Stimulated activated CD4-positive, alpha-beta T cell treated with anti-CD3 and anti-CD28 coated beads, Interleukin-4, amount 100 ng/mL, for 24 hours (primary cell): ENCODE results near the gene FAM120A.

Experiments used
- DNase-seq: peaks from one replicate; pipeline ENCODE4 v3.0.0-alpha.2; 2020

Gene FAM120A

DNA sequence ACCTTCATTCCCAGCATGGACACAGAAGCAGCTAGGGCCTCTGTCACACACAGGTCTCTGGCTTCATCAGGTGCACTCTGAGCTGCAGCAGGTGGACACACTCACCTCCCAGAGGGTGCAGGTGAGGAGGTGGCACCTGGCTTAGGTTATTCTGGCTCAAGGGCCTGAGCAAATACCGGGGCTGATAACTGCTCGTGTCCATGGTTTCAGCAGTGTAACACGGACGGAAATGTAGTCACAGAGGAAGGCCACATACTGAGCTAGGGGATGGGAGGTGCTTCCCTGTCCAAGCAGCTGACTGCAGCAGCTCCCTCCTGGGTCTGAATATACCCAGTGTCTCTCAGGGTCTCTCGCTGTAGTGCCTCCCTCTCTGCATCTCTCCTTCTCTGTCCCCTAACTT is 130.6 kb downstream of the FAM120A start:
- DNase-seq, result no peak

DNA sequence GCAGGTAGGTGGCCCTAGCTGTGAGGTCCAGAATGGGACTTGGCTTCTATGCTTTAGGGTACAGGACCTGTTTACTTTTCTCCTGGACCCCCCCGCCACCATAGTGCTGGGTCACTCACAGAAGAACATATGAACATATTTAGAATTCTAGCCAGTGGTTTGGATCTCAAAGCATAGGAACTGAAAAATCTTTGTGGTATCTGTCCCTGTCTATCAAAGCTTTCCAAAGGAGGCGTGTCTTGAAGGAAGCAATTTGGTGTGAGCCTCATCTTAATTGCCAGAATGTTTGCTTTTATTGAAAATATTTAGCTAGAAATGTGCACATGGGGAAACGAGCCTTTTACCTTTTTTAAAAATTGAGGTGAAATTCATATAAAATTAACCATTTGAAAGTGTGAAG is 131.1 kb downstream of the FAM120A start:
- DNase-seq, result no peak

DNA sequence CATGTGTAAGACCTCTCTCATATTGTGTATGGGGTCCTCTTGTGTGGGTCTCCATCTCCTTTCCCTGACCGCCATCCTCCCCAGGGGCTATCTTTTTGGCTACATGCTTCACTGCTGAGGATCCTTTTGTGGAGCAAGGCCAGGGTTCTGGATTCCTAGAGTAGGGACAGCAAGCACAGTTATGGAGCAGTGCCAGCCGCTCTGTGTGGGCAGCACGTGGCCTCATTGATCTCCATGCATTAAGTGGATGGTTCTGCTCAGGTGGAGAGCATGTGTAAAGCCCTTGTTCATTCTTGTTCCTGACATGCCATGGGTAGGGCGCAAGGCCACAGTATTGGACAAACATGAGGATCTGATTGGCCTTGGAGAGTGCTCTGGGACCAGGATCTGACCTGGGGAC is 133.8 kb downstream of the FAM120A start:
- no peak for DNase-seq

DNA sequence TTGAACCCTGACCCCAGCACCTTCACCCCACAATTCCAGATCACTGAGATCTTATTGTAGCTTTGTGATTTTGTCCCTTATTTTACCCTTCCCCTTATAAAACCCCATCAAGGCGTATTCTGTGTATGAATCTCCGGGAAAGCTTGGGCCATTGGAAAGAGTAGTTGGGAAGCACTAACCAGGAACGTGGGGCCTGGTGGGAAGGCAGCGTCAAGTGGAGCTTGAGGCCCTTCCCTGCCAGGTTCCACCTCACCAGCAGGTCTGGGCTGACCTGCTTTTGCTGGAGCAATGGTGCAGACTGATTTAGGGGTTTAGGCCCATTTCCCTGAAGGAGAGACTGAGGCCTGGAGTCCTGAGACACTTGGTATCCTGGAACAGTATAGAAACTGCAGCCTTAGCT is 134.2 kb downstream of the FAM120A start:
- DNase-seq, result no peak

DNA sequence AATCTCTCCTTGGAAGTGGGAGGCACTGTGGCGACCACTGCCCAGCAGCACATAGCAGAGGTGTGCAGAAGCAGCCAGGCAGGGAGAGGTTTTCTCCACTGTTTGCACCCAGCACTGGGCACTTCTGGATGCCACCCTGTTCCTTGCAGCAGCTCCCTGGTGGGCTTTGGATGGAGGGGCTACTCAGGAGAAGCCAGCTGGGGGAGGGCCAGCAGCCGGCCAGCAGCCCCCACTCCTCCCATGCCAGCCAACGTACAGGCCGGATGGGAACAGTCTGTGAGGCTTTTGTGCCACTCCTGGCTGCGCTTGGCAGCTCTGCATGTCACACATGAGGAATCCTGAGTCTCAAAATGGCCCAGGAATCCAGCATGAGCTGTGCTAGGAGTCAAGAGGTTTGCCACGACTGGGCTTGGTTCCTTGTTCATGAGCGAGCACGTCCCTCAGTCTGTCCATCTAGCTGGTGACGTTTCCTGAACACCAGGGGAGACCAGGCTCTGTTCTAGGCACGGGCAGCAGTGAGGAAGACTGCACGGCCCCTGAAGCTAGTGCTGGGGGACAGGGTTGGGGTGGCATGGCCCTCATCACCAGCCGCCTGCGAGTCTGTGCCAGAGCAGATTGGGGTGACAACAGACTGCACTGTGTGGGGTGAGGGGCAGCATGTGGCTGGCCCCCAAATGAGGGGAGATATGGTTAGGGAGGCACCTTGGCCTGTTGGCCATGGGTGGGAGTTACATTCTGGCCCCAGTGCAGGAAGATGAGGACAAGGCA is 135.0 kb downstream of the FAM120A start:
- DNase-seq, result no peak

DNA sequence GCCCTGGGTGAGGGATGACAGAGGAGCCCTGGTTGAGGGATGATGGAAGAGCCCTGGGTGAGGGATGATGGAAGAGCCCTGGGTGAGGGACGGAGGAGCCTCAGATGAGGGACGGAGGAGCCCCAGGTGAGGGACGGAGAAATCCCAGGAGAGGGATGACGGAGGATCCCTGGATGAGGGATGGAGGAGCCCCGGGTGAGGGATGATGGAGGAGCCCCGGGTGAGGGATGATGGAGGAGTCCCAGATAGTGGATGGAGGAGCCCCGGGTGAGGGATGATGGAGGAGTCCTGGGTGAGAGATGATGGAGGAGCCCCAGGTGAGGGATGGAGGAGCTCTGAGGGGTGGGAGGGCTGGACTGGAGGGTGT is 135.8 kb downstream of the FAM120A start:
- no peak for DNase-seq

DNA sequence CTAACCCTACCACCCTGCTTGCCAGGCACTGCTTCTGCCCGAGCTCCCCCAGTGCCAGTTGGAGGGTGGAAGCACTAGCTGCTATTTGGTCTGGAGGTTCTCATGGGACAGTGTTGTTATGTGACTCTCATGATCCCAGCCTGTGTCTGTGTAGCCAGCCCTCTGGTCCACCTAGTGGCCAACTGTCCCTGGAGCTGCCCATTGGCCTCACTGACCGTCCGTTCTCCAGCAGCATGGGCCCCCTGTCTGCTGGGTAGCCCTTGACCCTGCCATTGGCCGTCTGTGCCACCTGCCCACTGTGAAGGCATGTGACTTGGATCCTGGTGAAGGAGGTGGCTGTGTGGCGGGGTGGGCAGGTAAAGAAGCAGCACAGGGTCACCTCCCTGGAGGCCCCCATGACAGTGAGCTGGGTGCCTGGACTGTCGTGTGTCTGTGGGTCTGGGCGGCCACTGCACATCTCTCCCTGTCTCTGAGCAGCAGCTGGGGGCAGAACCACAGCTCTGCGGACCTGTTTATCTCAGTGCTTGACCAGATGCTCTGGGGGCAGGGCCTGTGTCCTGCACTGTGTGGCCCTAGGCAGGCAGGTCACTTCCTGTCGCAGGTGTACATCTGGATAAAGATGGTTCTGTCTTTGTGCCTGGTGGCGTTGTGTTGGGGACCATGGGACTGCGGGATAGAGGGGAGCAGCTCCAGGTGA is 136.3 kb downstream of the FAM120A start:
- DNase-seq, result no peak

DNA sequence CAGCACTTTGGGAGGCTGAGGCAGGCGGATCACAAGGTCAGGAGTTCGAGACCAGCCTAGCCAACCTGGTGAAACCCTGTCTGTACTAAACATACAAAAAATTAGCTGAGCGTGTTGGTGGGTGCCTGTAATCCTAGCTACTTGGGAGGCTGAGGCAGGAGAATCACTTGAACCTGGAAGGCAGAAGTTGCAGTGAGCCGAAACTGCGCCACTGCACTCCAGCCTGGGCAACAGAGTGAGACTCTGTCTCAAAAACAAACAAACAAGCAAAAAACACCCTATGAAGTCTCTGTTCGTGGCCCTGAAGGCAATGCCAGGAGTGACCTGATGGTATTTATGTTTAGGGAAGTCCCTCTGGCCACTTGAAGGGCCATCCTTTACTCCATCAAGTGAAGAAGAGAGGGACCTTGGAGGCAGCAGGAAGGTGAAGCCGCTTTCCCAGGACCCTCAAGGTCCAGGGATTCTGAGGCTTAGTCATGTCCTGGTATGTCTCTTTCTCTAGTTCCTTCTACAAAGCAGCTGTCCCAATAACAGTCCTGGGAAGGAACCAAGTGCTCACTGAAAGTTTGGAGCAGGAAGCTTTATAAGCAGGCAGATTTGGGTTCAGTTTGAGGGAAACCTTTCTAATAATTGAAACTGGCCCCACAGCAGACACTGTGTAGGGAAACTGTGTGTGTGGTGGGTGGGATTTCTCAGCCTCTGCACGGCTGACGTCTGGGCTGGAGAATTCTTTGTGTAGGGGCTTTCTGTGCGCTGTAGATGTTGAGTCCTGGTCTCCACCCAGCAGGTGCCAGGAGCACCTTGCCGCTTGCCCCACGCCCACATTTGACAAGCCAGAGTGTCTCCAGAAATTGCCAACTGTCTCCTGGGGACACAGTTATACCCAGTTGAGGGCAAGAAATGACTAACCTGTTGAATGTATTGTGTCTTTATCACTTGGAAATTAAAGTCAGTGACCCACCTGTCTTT is 137.4 kb downstream of the FAM120A start:
- DNase-seq, result no peak

DNA sequence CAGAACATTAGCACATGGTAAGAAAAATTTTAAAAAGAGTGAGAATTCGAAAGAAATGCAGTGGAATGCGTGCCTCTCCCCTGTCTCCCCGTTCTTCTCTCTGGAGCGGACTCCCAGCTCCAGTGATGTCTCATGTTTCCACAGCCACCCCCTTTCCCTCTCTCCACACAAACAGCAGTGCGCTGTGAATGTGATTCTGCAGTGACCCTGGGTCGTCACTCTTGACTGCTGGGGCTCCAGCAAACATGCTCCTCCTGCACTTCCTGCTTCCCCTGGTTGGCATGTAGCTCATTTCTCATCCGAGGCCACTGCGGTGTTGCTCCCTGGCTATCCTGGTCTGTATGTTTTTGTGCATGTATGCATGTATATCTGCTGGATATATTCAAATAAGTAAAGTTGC is 138.2 kb downstream of the FAM120A start:
- DNase-seq, result no peak

DNA sequence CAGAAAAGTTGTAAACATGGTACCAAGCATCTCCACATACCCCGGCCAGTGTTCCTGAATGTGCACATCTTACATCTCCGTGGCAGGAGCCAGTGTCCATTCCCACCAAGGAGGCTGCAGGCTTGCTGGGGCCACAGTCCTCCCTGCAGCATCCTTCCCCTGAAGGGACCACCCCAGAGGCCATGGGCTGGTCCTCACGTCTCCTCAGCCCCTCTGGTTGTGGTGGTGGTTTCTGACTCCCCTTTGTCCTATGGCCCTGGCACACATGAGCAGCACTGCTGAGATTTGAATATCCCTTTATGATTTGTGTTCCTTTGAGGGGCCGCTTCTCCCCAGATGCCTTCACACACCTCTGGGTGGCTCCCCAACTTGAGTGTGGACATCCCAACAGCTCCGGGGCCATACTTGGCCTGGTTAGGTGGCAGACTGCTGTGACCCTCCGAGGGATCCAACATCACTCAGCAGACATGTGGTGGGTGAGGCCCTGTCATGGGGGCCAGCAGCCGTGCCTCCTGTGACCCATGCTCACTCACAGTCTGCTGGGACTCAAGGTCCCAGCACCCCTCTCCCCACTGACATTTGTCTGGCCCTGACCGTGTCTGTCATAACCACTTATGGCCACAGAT is 139.2 kb downstream of the FAM120A start:
- no peak for DNase-seq

DNA sequence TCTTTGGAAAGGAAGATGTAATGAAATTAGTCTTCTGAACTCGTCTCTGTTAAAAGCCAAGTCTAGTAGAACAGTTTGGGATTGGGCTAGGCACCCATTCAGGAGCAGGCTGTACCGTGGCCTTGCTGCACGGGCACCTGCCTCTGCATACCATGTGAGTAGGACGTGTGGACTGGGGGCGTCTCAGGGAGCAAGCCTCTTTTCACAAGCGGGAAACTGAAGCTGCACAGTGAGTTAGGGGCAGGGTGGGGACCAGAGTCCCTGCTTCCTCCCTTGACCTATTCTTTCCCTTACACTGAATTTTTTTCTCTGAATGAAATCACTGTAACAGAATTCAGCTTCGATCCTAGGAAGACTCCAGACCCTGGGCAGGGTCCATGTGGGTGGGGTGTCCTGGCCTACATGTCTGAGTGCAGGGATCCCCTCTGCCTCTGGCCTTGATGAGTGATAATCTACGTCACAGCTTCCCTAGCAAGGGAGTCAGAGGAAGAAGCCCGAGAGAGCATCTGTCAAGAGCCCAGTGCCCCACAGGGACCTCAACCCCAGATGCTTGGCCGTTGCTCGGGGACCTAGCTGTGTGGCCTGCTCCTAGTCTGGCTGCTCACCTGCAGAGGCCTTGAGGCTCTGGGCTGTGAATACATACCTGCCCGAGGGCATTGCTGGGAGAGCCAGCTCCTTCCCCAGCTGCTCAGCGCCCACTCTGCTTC is 140.0 kb downstream of the FAM120A start:
- DNase-seq, result no peak

DNA sequence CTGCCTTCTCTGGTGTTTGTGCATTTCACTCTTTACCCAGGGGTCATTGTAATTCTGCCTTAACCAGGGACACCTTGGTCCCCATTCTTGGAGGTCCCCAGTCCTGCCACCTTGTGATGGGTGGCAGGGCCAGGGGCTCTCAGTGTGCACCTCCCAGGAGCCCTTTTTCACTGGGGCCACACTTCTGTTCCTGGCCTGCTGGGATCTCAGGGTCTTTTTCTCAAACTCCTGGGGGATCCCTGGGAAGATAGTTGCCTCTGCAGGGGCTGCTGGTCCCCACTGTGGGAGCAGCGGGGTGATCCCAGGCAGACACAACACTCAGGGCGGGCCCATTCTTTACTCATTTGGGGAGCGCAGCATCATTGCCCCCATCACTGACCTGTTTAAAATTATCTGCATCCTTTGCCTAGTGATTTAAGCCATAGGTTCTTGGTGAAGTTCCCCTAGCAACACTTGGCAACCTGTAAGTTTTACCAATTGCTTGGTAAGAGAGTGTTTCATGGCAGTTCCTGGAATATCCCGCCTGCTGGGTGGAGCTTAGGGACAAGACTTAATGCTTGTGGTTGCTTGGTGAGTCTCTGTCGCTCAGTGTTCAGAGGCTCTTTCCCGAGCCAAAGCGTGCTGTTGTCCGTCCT is 140.6 kb downstream of the FAM120A start:
- no peak for DNase-seq

DNA sequence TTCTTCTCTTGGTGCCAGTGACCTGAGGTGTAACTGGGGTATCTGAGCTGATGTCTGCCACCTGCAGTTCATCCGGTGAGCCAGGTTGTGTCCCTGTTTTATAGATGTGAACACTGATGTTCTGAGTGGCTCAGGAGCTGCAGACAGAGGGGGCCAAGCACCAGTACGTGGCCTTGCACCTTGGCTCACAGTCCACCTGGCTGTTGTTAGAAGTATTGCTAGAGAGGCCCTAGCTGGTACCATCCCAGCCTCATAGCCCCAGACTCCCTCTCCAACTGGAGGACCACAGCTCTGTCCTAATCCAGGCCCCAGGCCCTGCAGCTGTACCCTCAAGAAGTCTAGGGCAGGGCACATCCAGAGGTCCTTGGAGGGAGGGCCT is 141.1 kb downstream of the FAM120A start:
- no peak for DNase-seq

DNA sequence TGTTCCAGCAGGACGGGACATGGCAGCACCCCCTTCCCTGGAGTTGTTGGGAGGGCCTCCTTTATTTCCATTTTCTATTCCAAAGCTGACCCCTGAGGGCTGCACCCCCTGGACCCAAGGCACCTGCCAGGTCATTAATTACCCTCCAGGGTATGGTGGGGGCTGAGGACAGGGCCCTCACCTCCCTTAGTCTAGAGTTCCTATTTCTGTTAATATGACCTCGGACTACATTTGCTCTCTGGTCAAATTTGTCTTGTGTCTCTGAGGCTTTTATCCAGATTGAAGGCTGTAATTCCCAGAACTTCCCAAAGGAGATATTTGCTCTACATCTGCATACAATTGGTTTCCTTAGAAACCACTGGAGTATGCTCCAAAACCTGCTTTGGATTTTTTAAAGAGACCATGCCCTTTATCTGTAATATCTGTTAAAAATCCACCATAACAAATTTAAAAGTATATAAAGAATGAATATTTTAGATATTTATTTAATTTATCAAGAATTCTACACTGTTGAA is 141.7 kb downstream of the FAM120A start:
- no peak for DNase-seq

DNA sequence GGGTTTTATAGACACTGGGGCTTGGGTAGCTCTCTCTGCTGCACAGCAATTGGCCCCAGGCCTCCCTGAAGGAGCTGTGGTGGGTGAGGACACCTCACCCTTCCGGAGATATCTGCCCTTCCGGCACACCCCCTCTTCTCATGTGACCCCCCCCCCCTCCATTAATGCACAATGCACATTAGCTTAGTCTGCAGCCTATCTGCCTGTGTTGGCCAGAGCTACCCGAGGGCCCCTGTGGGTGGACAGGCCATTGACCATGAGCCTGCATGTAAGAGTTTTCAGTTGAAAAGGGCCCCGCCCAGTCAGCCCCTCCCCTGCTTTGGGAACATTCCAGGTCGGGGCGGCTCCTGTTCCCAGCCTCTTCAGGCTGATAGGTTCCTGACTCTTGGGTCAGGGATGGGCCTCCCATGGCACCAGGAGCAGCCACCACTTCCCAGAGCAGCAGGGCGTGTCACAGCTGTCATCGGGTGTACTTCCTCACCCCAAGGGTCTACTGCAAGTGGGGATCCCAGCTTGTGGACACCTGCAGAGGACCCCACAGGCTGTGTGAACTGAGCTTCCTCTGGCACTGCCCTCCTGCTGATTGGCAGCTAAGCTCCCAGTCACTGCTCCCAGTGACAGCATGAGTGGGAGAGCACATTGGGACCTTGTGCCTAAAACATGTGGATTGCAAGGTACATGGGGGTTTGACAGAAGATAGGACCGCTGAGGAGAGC is 142.7 kb downstream of the FAM120A start:
- no peak for DNase-seq

DNA sequence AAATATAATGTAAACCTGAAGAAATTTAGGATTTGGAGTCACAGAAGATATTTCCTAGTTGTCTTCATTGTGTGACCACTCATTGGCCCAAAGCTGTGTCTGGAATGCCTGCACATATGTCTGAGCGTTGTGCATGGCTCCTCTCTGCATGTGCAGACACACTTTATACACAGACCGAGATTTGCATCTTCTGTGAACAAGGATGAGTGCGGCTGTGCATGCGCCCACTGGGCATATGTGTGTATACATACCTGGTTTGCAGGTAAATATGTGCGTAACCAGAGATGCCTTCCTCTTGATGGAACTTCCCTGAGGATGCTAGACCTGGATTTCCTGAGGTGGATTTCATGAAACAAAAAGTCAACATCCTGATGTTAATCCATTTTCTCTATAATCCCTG is 144.0 kb downstream of the FAM120A start:
- DNase-seq, result no peak

DNA sequence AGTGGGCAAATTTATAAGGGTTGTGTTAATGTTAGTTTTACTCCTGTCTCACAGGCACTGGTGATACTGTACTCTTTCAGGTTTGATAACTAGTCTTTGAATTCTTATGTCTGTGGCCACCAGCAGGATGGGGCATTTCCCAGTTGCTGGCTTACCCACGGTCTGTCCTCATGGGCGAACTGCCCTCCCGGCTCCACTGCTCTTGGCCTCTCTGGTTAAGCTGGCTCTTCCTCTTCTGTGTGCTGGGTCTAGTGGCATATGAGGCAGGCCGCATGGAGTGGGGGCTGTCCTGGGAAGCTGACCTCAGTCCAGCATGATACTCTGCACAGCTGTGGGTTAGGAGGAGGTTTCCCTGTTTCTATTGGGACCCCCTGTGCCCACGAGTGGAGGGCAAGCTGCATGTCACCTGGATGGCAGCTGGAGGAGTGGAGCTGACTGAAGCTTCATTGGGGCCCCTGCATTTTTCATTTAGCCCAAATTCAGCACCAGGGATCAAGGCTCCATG is 144.4 kb downstream of the FAM120A start:
- DNase-seq, result no peak

DNA sequence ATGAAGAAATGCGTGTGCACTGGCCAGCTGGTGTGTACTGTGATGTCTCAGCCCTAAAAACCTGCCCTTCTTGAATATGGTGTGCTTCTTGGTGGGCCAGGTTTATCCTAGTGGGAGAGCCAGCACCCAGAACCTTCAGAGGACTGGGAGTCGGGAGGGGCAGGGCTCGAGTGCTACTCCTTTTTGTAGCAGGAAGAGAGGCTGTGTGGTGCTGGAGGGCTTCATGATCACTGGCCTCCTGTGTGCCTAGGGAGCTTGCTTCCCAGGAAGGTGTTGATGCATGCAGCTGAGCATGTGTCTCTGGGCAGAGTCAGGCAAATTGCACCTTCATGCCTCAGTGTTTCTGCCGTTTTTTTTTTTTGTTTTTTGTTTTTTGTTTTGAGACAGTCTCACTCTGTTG is 144.9 kb downstream of the FAM120A start:
- DNase-seq, result no peak

DNA sequence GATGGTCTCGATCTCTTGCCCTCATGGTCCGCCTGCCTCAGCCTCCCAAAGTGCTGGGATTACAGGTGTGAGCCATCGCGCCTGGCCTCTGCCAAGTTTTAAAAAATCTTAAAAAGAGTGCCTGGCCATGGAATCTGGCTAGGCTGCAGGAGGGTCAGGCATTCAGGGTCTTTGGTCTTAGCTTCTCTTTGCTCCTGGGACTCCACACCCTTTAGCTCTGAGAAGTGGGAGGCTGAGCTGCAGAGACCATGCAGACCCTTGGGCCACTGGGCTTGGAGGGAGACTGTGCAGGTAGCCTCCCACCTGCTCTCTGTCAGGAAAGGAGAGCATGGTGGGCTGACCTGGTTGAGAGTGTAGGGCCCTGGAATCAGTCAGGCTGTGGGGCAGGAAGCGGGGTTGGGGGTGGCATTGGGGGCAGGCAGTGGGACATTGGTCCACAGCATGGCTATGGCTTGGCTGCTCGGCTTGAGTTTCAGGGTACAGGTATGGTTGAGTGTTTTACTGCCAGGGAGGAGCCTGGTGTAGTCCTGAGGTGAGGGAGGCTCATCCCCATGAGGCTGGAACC is 145.7 kb downstream of the FAM120A start:
- DNase-seq, result no peak

DNA sequence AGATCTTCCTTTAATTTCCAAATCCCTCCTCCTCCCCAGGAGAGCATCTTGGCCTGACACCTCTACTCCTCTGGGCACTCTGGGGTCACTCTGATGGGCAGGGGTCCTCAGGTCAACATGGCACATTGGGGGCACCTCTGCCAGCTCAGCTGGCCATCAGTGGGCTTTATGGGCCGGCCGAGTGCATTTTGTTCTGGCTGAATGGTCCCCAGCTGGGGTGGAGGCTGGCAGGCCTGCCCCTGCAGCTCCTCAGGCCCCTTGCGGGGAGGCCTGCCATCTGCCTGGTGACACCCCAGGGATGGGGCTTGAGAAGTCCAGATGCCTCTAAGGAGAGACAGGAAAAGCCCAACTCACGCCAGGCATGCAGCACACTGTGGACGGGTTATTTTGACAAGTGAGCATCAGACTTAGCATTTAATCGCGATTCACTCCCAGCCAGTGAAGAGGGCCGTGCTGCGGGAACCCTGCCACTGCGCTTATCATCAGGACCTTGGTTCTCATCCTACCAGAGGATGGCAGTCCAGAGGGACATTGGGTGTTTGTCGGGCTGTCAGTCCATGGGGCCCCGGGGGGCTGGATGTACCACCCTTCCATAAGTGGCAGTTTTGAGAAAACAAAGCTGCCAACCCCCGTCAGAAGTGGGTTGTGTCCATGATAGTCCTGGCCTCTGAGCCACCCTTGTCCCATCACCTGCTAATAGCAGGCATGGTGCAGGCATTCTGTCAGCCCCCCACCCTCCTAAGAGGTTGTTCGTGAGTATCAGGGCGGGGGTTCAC is 146.6 kb downstream of the FAM120A start:
- no peak for DNase-seq
